ENCODE measurements around the gene MAPKAPK2.

The MAPKAPK2 gene

DNA sequence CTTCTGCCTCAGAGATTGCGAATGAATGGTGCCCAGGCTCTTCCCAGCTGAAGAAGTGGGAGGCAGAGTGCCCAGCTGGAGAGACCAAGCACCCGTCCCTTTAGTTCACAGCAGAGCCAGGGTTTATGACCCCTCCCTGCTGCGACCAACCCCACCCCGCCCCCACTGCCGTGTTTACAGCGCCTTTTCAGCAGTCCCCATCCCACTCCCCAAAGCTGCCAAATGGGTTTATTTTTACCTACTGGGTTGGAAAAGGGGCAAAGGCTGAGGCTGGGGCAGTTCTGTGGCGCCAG is 25.8 kb upstream of the MAPKAPK2 start:
- Histone ChIP-seq H3K4me3 (ENCODE audit: low read depth in 1 of 2, low read length in 2 of 2) (peak overlapping the region in 1 of 2 donors; percentile 33), H3K9me3 (ENCODE audit: control insufficient read depth in 1 of 2, low read length in 2 of 2) (no peaks in the 10 kb centered on the region), H3K9ac (ENCODE audit: low read depth in 1 of 2, low read length in 2 of 2) (peak overlapping the region in 1 of 2 donors; percentile 38), H3K36me3 (ENCODE audit: control insufficient read depth in 1 of 2, insufficient read depth in 2 of 2, low read length in 2 of 2) (no peaks in the 10 kb centered on the region), H3K4me1 (ENCODE audit: control insufficient read depth in 1 of 2, insufficient read depth in 2 of 2, low read length in 2 of 2) (peaks cover 30 to 31% of the 10 kb centered on the region in 2 donors), H3K27me3 (ENCODE audit: control insufficient read depth in 1 of 2, insufficient read depth in 2 of 2, low read length in 2 of 2) (no peaks in the 10 kb centered on the region), H3K27ac (ENCODE audit: low read depth, low read length) (no peak overlapping the region)

DNA sequence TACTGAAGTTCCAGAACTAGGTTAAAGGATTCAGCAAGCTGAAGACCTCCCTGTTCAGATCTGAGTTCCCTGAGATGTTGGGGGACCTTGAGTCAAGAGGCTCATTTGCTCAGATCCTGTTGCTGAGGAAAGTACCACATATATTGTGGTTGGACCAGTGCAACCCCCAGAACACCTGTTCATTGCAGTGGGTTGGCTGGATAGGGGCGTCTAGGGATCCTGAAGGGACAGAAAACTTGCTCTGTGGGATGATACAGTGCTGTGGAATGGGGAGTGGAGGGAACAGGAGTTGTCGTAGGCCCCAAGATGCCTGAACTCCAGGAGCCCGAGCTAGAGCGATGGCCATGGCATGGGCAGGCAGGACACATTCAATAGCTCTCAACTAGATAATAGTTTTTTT is 24.6 kb upstream of the MAPKAPK2 start:
- Histone ChIP-seq H3K27ac (ENCODE audit: low read depth, low read length) (no peak overlapping the region), H3K9ac (ENCODE audit: low read depth in 1 of 2, low read length in 2 of 2) (no peak overlapping the region), H3K4me1 (ENCODE audit: control insufficient read depth in 1 of 2, insufficient read depth in 2 of 2, low read length in 2 of 2) (peaks cover 36 to 39% of the 10 kb centered on the region in 2 donors), H3K9me3 (ENCODE audit: control insufficient read depth in 1 of 2, low read length in 2 of 2) (no peaks in the 10 kb centered on the region), H3K4me3 (ENCODE audit: low read depth in 1 of 2, low read length in 2 of 2) (no peak overlapping the region), H3K27me3 (ENCODE audit: control insufficient read depth in 1 of 2, insufficient read depth in 2 of 2, low read length in 2 of 2) (no peaks in the 10 kb centered on the region), H3K36me3 (ENCODE audit: control insufficient read depth in 1 of 2, insufficient read depth in 2 of 2, low read length in 2 of 2) (no peaks in the 10 kb centered on the region)

DNA sequence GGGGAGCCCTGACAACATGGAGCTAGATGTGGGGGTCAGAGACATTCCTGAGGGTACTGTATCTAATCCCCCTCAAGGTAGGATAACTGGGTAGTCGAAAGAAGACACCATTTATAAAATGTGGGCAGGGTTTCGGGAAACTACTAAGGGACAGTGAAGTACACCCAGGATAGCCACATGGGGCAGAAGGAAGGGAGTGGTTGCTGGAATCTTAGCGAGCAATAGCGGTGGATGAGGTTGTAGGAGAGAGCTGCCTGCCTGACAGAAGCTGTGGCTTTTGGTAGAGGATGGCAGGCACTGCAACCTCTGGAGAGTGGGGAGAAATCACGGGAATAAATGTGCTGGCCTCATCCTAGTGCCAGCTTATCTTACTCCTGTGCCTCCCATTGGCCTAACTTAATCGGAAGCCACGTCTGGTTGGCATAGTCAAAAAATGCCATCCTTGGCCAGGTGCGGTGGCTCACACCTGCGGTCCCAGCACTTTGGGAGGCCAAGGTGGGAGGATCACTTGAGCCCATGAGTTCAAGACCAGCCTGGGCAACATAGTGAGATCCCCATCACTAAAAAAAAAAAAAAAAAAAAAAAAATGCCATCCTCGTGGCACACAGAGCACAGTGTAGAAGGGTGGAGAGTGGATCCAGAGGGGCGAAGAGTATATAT is 23.4 kb upstream of the MAPKAPK2 start:
- no peak overlapping the region for H3K4me3 ChIP-seq (ENCODE audit: low read depth in 1 of 2, low read length in 2 of 2)
- H3K9ac ChIP-seq (ENCODE audit: low read depth in 1 of 2, low read length in 2 of 2), result no peak overlapping the region
- no peaks in the 10 kb centered on the region for H3K27me3 ChIP-seq (ENCODE audit: control insufficient read depth in 1 of 2, insufficient read depth in 2 of 2, low read length in 2 of 2)
- peaks cover 39 to 44% of the 10 kb centered on the region in 2 donors for H3K4me1 ChIP-seq (ENCODE audit: control insufficient read depth in 1 of 2, insufficient read depth in 2 of 2, low read length in 2 of 2)
- no peaks in the 10 kb centered on the region for H3K9me3 ChIP-seq (ENCODE audit: control insufficient read depth in 1 of 2, low read length in 2 of 2)
- H3K36me3 ChIP-seq (ENCODE audit: control insufficient read depth in 1 of 2, insufficient read depth in 2 of 2, low read length in 2 of 2), result no peaks in the 10 kb centered on the region
- H3K27ac ChIP-seq (ENCODE audit: low read depth, low read length), result no peak overlapping the region

DNA sequence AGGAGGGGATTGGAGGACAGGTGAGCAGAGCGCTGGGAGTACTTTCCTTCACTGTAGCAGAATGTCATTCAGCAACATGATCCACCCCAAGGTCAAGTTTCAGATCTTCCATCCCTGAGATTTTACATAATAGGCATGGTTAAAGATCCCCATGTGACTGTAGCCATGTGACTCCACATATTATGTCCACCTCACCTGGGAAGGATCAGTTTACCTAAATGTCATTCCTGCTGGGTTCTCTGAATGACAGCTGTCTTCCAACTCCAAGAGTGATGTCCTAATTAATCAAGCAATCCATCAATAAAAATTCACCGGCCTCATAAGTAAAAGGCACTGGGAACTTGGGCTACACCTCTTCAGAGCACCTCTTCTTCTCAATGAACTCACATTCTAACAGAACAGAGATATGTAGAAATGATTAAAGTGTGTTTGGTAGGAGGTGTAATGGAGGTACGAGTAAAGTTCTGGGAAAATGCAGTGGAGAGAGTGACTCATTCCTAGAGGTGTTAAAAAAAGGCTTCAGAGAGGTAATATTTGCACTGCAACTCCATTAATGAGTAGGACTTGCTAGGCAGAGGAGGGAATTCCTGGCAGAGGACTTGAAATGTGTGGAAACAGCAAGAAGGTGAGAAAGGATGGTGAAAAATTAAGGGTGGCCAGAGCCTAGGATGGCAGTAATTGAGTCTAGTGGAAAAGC is 22.2 kb upstream of the MAPKAPK2 start:
- no peaks in the 10 kb centered on the region for H3K9me3 ChIP-seq (ENCODE audit: control insufficient read depth in 1 of 2, low read length in 2 of 2)

DNA sequence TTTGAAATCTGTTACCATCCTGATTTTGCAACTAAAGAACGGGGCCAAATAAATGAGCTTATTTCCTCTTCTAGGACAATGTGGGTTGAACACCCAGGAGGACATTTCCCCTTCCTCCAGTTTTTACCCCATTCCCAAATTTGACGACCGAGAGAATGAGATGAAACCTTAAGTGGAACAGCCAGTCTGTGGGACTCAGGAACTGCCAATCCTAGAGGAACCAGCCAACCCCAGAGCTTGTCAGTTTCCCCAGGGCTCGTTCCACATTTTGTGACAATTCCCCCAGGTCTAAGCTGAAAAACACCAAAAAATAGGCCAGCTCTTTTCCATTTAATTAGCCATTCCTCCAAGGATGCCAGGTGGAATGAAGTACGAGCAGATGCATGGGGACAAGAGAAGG is 21.3 kb upstream of the MAPKAPK2 start:
- peaks cover 33 to 48% of the 10 kb centered on the region in 2 donors for H3K4me1 ChIP-seq (ENCODE audit: control insufficient read depth in 1 of 2, insufficient read depth in 2 of 2, low read length in 2 of 2)
- no peak overlapping the region for H3K27ac ChIP-seq (ENCODE audit: low read depth, low read length)
- H3K4me3 ChIP-seq (ENCODE audit: low read depth in 1 of 2, low read length in 2 of 2), result no peak overlapping the region

More for the DNA sequence above, 22.2 kb upstream of the MAPKAPK2 start:
- Histone ChIP-seq H3K9ac (ENCODE audit: low read depth in 1 of 2, low read length in 2 of 2) (no peak overlapping the region), H3K4me3 (ENCODE audit: low read depth in 1 of 2, low read length in 2 of 2) (no peak overlapping the region), H3K27ac (ENCODE audit: low read depth, low read length) (no peak overlapping the region), H3K4me1 (ENCODE audit: control insufficient read depth in 1 of 2, insufficient read depth in 2 of 2, low read length in 2 of 2) (peaks cover 37 to 50% of the 10 kb centered on the region in 2 donors), H3K27me3 (ENCODE audit: control insufficient read depth in 1 of 2, insufficient read depth in 2 of 2, low read length in 2 of 2) (no peaks in the 10 kb centered on the region), H3K36me3 (ENCODE audit: control insufficient read depth in 1 of 2, insufficient read depth in 2 of 2, low read length in 2 of 2) (no peaks in the 10 kb centered on the region)

DNA sequence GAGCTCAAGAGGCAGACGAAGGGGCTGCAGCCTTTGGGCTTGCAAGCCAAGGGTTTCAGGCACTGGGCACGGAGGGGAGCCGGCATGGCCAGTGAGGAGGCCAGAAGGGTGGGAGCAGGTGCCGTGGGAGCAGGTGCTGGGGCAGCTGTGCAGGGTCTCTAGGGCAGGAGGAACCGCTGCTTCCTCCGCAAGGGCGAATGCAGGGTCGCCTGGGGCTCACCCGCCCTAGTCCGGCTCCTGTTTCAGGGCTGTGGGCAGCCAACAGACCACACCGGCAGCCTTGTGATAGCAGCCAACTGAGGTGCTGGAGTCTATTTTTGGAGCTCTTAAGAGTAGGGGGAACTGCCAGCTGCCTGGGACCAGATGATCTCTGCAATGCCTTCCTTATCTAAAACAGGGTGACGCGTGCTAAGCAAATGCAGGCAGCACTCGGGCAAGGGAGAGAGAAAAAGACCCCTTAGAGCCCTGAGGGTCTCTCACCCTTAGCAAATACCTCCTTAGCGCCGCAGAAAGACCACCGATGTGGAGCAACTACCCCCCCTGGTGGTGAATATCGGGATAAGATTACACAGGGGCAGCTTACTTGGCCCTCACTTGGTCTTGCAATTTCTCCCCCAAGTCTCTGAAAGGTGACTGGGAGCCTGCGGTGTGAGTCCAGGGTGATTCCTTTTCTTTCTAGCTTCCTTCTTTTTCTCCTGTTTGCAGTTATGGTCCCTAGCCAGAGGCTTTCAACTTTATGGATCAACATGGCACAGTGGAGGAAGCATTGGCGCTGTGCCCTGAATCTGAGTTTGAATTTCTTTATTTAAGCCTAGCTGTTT is 20.7 kb upstream of the MAPKAPK2 start:
- Histone ChIP-seq H3K27me3 (ENCODE audit: control insufficient read depth in 1 of 2, insufficient read depth in 2 of 2, low read length in 2 of 2) (no peaks in the 10 kb centered on the region), H3K9me3 (ENCODE audit: control insufficient read depth in 1 of 2, low read length in 2 of 2) (no peaks in the 10 kb centered on the region), H3K27ac (ENCODE audit: low read depth, low read length) (no peak overlapping the region), H3K36me3 (ENCODE audit: control insufficient read depth in 1 of 2, insufficient read depth in 2 of 2, low read length in 2 of 2) (no peaks in the 10 kb centered on the region), H3K4me1 (ENCODE audit: control insufficient read depth in 1 of 2, insufficient read depth in 2 of 2, low read length in 2 of 2) (peaks cover 36 to 44% of the 10 kb centered on the region in 2 donors), H3K4me3 (ENCODE audit: low read depth in 1 of 2, low read length in 2 of 2) (peak overlapping the region in 1 of 2 donors; percentile 46), H3K9ac (ENCODE audit: low read depth in 1 of 2, low read length in 2 of 2) (no peak overlapping the region)

More for the DNA sequence above, 21.3 kb upstream of the MAPKAPK2 start:
- H3K36me3 ChIP-seq (ENCODE audit: control insufficient read depth in 1 of 2, insufficient read depth in 2 of 2, low read length in 2 of 2), result no peaks in the 10 kb centered on the region
- no peak overlapping the region for H3K9ac ChIP-seq (ENCODE audit: low read depth in 1 of 2, low read length in 2 of 2)
- no peaks in the 10 kb centered on the region for H3K27me3 ChIP-seq (ENCODE audit: control insufficient read depth in 1 of 2, insufficient read depth in 2 of 2, low read length in 2 of 2)
- H3K9me3 ChIP-seq (ENCODE audit: control insufficient read depth in 1 of 2, low read length in 2 of 2), result no peaks in the 10 kb centered on the region

DNA sequence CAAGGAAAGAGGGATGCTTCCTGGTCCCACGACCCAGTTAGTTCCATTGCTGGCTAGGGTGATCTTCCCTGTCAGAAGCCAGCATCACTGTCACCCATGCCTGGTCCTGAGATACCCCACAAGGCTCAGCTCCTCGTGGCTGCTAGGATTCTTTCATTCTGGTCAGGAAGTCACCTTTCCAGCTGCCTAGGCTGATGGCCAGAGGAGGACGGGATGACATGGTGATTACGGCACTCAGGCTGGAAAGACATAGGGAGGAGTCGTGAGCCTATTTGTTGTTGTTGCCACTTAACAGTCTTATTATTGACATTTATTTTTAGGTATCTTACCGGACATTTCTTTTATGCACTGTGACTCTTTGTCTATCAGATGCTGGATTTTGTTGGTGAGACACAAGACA is 20.0 kb upstream of the MAPKAPK2 start:
- no peak overlapping the region for H3K4me3 ChIP-seq (ENCODE audit: low read depth in 1 of 2, low read length in 2 of 2)
- no peaks in the 10 kb centered on the region for H3K9me3 ChIP-seq (ENCODE audit: control insufficient read depth in 1 of 2, low read length in 2 of 2)
- H3K9ac ChIP-seq (ENCODE audit: low read depth in 1 of 2, low read length in 2 of 2), result no peak overlapping the region
- no peaks in the 10 kb centered on the region for H3K36me3 ChIP-seq (ENCODE audit: control insufficient read depth in 1 of 2, insufficient read depth in 2 of 2, low read length in 2 of 2)
- H3K27me3 ChIP-seq (ENCODE audit: control insufficient read depth in 1 of 2, insufficient read depth in 2 of 2, low read length in 2 of 2), result no peaks in the 10 kb centered on the region
- H3K4me1 ChIP-seq (ENCODE audit: control insufficient read depth in 1 of 2, insufficient read depth in 2 of 2, low read length in 2 of 2), result peaks cover 30 to 37% of the 10 kb centered on the region in 2 donors
- no peak overlapping the region for H3K27ac ChIP-seq (ENCODE audit: low read depth, low read length)

DNA sequence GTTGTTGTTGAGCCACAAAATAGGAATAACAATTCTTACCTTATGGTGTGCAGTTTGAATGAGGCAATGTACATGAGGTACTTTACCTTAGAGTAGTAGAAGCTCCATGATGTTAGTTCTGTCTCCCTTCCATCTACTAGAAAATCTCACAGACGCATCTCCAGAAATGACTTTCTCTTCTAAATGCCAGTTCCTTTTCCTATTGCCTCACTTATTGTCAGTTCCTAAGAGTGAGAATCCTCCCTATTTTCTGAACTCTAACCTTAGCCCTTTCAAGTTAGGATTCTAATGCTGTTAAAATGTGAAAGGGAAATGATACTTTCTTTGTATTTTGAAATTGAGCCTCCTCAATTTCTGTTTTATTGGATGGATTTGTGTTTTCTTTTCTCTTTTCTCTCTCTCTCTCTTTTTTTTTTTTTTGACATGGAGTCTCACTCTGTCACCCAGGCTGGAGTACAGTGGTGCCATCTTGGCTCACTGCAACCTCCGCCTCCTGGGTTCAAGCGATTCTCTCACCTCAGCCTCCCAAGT is 18.6 kb upstream of the MAPKAPK2 start:
- H3K36me3 ChIP-seq (ENCODE audit: control insufficient read depth in 1 of 2, insufficient read depth in 2 of 2, low read length in 2 of 2), result no peaks in the 10 kb centered on the region
- H3K27ac ChIP-seq (ENCODE audit: low read depth, low read length), result no peak overlapping the region
- H3K27me3 ChIP-seq (ENCODE audit: control insufficient read depth in 1 of 2, insufficient read depth in 2 of 2, low read length in 2 of 2), result no peaks in the 10 kb centered on the region
- H3K4me3 ChIP-seq (ENCODE audit: low read depth in 1 of 2, low read length in 2 of 2), result no peak overlapping the region
- H3K9me3 ChIP-seq (ENCODE audit: control insufficient read depth in 1 of 2, low read length in 2 of 2), result no peaks in the 10 kb centered on the region
- no peak overlapping the region for H3K9ac ChIP-seq (ENCODE audit: low read depth in 1 of 2, low read length in 2 of 2)
- peaks cover 22 to 31% of the 10 kb centered on the region in 2 donors for H3K4me1 ChIP-seq (ENCODE audit: control insufficient read depth in 1 of 2, insufficient read depth in 2 of 2, low read length in 2 of 2)

DNA sequence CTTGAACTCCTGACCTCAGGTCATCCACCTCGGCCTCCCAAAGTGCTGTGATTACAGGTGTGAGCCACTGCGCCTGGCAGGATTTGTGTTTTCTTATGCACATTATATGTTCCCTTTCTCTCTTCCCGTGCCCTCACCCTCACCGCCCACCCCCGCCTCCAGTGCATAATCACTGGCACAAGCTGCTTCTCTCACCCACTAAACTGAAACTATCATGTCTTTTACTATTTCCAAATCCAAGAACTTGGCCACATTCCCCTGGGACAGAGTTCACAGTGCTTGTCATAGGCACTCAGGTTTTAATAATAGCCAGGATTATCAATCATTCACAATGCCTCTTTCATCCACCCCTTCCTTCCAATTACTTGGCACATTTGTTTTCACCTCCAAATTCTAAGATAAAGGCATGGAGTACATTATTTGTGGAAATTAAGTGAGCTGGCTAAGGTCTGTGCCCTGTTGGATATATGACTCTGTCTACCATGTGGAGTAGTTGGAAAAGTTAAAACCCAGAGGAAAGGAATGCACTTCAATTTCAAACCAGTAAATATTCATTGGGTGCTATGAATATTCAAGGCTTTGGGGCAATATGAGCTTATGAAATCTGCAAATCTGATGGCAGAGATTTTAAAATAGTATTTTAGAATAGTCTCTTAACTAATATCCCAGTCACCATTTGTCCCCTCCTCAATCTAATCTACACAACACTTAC is 17.6 kb upstream of the MAPKAPK2 start:
- H3K9ac ChIP-seq (ENCODE audit: low read depth in 1 of 2, low read length in 2 of 2), result no peak overlapping the region
- no peaks in the 10 kb centered on the region for H3K9me3 ChIP-seq (ENCODE audit: control insufficient read depth in 1 of 2, low read length in 2 of 2)
- no peak overlapping the region for H3K4me3 ChIP-seq (ENCODE audit: low read depth in 1 of 2, low read length in 2 of 2)
- no peaks in the 10 kb centered on the region for H3K36me3 ChIP-seq (ENCODE audit: control insufficient read depth in 1 of 2, insufficient read depth in 2 of 2, low read length in 2 of 2)
- no peak overlapping the region for H3K27ac ChIP-seq (ENCODE audit: low read depth, low read length)
- H3K4me1 ChIP-seq (ENCODE audit: control insufficient read depth in 1 of 2, insufficient read depth in 2 of 2, low read length in 2 of 2), result peaks cover 31 to 39% of the 10 kb centered on the region in 2 donors
- H3K27me3 ChIP-seq (ENCODE audit: control insufficient read depth in 1 of 2, insufficient read depth in 2 of 2, low read length in 2 of 2), result no peaks in the 10 kb centered on the region
